H1 (cell line): Measurements from ENCODE around the gene CNNM1.

ENCODE experiments used
- EP300 ChIP-seq, 2 experiments: IDR thresholded peaks; 1 replicate in 1 of 2; 2 replicates in 1 of 2; pipeline ENCODE4 v1.6.1; 2011 to 2012; ENCODE audit warnings: low read depth in 2 of 2, low read length in 2 of 2, mild to moderate bottlenecking in 2 of 2, borderline replicate concordance in 1 of 2, inconsistent platforms in 1 of 2, moderate library complexity in 1 of 2
- JUN ChIP-seq: IDR thresholded peaks from 2 replicates; pipeline ENCODE4 v1.6.1; 2011; ENCODE audit warnings: low read depth, mild to moderate bottlenecking, improper control_type of control experiment, low read length
- TEAD4 ChIP-seq: IDR thresholded peaks from 2 replicates; pipeline ENCODE4 v1.6.1; 2012; ENCODE audit warnings: low read depth, low read length, inconsistent platforms, mixed read lengths

GRCh38 chr10:99318048-99318447 lies 11.1 kb upstream of the CNNM1 start:
- TF ChIP-seq JUN (no peak), EP300 (IDR thresholded peaks at IDR 0.05; ENCODE audit: borderline replicate concordance in 1 of 2, low read depth in 2 of 2, low read length in 2 of 2) (no peak), TEAD4 (no peak)
